ENCODE measurements around the gene GRPEL1. TPM values are rescaled to one million over a fixed set of nuclear protein-coding genes. Genes with fewer than 3 reads are reported as not detected.

Gene GRPEL1
- total and polyA plus RNA-seq, 2 of the 13 experiments (the other 11 are each of a cell fraction or from before 2014, with no cell fraction given) = 32.3 to 141 TPM

DNA sequence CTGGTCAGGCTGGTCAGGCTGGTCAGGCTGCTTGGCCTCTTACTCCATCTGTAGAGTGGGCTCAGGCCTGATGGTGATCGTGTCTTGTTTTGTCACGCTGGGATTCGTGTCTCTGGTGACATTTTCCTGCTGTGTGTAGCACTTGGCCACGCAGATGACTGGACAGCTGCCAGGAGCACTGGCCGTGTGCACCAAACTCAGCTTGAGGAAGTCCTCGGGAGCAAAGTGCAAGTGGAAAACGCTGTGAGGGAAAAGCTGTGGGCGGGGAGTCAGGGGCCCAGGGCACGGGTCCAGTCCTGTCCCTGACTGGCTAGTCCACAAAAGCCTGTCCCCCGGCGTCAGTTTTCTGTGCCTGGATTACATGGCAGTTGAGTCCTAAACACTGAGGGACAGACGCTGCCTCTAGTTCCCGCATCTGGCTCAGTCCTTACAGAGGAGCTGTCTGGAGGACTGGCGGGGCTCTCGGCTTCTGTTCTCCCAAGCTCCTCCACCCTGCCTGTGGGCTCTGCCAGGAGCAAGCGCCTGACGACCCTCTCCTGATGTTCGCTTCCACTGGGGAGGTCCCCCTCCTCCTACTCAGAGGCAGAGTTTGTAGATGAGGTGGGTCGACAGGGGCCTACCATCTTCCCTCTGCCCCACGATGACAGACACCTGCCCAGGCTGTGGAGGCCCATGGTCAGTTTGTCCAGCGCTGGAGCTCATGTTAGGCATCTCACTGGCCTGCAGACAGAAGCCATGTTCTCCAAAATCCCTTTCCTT lies 35.9 kb upstream of the GRPEL1 start (continued):
- TF ChIP-seq ZZZ3 (CRISPR knock-in tag; IDR thresholded peaks at IDR 0.05; ENCODE audit: borderline replicate concordance) = no peak
- TF ChIP-seq ZFP36 (IDR thresholded peaks at IDR 0.05; ENCODE audit: borderline replicate concordance, low read depth, low read length, partially characterized antibody) = no peak
- TF ChIP-seq ZNF784 (CRISPR knock-in tag; IDR thresholded peaks at IDR 0.05; ENCODE audit: borderline replicate concordance) = no peak; the same call in 1 of the 2 replicates
- TF ChIP-seq, protein P1, sequence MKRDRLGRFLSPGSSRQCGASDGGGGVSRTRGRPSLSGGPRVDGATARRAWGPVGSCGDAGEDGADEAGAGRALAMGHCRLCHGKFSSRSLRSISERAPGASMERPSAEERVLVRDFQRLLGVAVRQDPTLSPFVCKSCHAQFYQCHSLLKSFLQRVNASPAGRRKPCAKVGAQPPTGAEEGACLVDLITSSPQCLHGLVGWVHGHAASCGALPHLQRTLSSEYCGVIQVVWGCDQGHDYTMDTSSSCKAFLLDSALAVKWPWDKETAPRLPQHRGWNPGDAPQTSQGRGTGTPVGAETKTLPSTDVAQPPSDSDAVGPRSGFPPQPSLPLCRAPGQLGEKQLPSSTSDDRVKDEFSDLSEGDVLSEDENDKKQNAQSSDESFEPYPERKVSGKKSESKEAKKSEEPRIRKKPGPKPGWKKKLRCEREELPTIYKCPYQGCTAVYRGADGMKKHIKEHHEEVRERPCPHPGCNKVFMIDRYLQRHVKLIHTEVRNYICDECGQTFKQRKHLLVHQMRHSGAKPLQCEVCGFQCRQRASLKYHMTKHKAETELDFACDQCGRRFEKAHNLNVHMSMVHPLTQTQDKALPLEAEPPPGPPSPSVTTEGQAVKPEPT (CRISPR knock-in tag; IDR thresholded peaks at IDR 0.05; ENCODE audit: low read depth) = no peak
- TF ChIP-seq REPIN1 (CRISPR knock-in tag; IDR thresholded peaks at IDR 0.05; ENCODE audit: borderline replicate concordance, low read depth) = peak; percentile 79
- no peak; the same call in 1 of the 2 replicates for TF ChIP-seq ZNF598 (CRISPR knock-in tag; IDR thresholded peaks at IDR 0.05; ENCODE audit: borderline replicate concordance)
- 0 out of 2 replicates have a peak, but pooled peaks have one; percentile 68 for TF ChIP-seq ZNF564 (CRISPR knock-in tag; IDR thresholded peaks at IDR 0.05)
- 0 out of 2 replicates have a peak, but pooled peaks have one; percentile 66 for TF ChIP-seq IRX3 (CRISPR knock-in tag; IDR thresholded peaks at IDR 0.05; ENCODE audit: borderline replicate concordance, low read depth)
- TF ChIP-seq ADNP (CRISPR knock-in tag; IDR thresholded peaks at IDR 0.05) = 0 out of 2 replicates have a peak, but pooled peaks have one; percentile 18
- TF ChIP-seq, protein P2, sequence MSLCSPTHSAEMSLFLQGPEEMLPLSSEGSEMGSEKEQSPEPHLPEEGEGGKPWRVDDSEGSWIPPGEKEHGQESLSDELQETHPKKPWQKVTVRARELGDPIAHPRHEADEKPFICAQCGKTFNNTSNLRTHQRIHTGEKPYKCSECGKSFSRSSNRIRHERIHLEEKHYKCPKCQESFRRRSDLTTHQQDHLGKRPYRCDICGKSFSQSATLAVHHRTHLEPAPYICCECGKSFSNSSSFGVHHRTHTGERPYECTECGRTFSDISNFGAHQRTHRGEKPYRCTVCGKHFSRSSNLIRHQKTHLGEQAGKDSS (CRISPR knock-in tag; IDR thresholded peaks at IDR 0.05; ENCODE audit: borderline replicate concordance, low read depth) = 0 out of 2 replicates have a peak, but pooled peaks have one; percentile 28
- peak; percentile 79; the same call in 1 of the 2 replicates for TF ChIP-seq ARID2 (CRISPR knock-in tag; IDR thresholded peaks at IDR 0.05; ENCODE audit: borderline replicate concordance)
- 0 out of 2 replicates have a peak, but pooled peaks have one; percentile 53 for TF ChIP-seq ZNF354B (CRISPR knock-in tag; IDR thresholded peaks at IDR 0.05)
- peak; percentile 66 for TF ChIP-seq POLR2G (IDR thresholded peaks at IDR 0.05; ENCODE audit: low read depth, low read length)
- TF ChIP-seq RNF219 (CRISPR knock-in tag; IDR thresholded peaks at IDR 0.05) = no peak
- TF ChIP-seq ZBTB21 (CRISPR knock-in tag; IDR thresholded peaks at IDR 0.05) = no peak
- no peak for TF ChIP-seq CAMTA2 (CRISPR knock-in tag; IDR thresholded peaks at IDR 0.05; ENCODE audit: borderline replicate concordance)
- TF ChIP-seq, protein P3, sequence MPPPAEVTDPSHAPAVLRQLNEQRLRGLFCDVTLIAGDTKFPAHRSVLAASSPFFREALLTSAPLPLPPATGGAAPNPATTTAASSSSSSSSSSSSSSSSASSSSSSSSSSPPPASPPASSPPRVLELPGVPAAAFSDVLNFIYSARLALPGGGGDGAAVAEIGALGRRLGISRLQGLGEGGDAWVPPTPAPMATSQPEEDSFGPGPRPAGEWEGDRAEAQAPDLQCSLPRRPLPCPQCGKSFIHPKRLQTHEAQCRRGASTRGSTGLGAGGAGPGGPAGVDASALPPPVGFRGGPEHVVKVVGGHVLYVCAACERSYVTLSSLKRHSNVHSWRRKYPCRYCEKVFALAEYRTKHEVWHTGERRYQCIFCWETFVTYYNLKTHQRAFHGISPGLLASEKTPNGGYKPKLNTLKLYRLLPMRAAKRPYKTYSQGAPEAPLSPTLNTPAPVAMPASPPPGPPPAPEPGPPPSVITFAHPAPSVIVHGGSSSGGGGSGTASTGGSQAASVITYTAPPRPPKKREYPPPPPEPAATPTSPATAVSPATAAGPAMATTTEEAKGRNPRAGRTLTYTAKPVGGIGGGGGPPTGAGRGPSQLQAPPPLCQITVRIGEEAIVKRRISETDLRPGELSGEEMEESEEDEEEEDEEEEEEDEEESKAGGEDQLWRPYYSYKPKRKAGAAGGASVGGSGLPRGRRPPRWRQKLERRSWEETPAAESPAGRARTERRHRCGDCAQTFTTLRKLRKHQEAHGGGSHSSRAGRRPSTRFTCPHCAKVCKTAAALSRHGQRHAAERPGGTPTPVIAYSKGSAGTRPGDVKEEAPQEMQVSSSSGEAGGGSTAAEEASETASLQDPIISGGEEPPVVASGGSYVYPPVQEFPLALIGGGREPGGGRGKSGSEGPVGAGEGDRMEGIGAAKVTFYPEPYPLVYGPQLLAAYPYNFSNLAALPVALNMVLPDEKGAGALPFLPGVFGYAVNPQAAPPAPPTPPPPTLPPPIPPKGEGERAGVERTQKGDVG (CRISPR knock-in tag; IDR thresholded peaks at IDR 0.05; ENCODE audit: borderline replicate concordance) = no peak
- no peak for TF ChIP-seq ZNF367 (CRISPR knock-in tag; IDR thresholded peaks at IDR 0.05; ENCODE audit: borderline replicate concordance)

Data from HepG2 (cell line).